ENCODE measurements around the gene FTSJ3. TPM values are rescaled to one million over a fixed set of nuclear protein-coding genes. Genes with fewer than 3 reads are reported as not detected.

FTSJ3 gene
- total and polyA plus RNA-seq, 2 of the 13 experiments (the other 11 are each of a cell fraction or from before 2014, with no cell fraction given): 26.0 to 64.2 TPM

DNA sequence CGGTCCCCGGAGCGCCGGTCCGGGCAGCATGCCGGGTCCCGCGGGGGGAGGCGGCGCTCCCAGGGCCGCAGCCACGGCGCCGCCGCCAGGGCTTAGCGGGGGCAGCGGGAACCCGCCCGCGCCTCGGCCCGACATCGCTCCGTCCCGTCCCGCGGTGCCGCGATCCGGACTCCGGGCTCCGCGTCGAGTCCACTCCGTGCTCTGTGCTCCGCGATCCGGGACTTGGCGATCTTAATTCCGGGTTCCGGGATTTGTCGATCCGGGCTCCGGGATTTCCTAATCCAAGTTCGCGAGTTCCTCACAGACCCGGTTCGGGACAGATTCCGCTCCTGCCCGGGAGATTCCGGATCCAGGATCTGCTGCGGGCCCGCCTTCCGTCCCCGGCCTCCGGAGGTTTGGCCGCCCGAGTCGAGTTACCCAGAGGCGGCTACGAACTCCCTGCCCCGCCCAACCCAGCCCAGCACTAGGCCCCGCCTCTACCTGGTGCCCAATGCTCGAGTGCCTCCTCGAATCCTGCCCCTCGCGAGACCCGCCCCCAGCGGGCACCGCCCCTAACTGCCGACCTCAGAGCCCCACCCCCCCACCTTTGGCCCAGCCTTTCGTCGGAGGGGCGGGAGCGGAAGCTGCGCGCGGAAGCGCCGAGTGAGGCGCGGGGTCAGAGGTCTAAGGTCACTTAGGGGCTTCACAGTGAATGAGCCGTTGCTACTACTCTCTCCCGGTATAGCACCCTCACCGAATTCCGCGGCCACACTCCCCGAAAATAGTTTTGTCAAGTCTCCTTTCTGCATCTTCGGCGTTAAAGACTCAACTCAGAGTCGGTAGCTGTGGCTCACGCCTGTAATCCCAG lies 15.3 kb upstream of the FTSJ3 start, which contains the start of gene SMARCD2 (continued):
- TF ChIP-seq HINFP (CRISPR knock-in tag; IDR thresholded peaks at IDR 0.05; ENCODE audit: low read depth) (peak; percentile 77), ESRRA (CRISPR knock-in tag; IDR thresholded peaks at IDR 0.05; ENCODE audit: low read depth) (peak; percentile 80), SNAPC4 (CRISPR knock-in tag; IDR thresholded peaks at IDR 0.05) (peak; percentile 96), ZNF101 (CRISPR knock-in tag; IDR thresholded peaks at IDR 0.05; ENCODE audit: borderline replicate concordance, low read depth) (no peak), IRX3 (CRISPR knock-in tag; IDR thresholded peaks at IDR 0.05; ENCODE audit: borderline replicate concordance, low read depth) (peak; percentile 98), ISX (CRISPR knock-in tag; conservative IDR thresholded peaks at IDR 0.05) (no peak), MTA1 (CRISPR knock-in tag; IDR thresholded peaks at IDR 0.05; ENCODE audit: borderline replicate concordance) (peak; percentile 63; the same call in 1 of the 2 replicates), ZNF256 (CRISPR knock-in tag; conservative IDR thresholded peaks at IDR 0.05) (peak; percentile 83), SP4 (CRISPR knock-in tag; IDR thresholded peaks at IDR 0.05) (peak; percentile 97), ZNF124 (CRISPR knock-in tag; IDR thresholded peaks at IDR 0.05) (peak; percentile 95), LCORL (IDR thresholded peaks at IDR 0.05) (no peak), LCORL (CRISPR knock-in tag; IDR thresholded peaks at IDR 0.05) (peak; percentile 90), ZNF431 (CRISPR knock-in tag; IDR thresholded peaks at IDR 0.05; ENCODE audit: borderline replicate concordance, low read depth) (peak; percentile 98), ZNF33B (CRISPR knock-in tag; IDR thresholded peaks at IDR 0.05) (no peak; the same call in 1 of the 2 replicates), ZNF619 (CRISPR knock-in tag; IDR thresholded peaks at IDR 0.05) (0 out of 2 replicates have a peak, but pooled peaks have one; percentile 72), RARG (CRISPR knock-in tag; IDR thresholded peaks at IDR 0.05; ENCODE audit: low read depth) (no peak), ZNF30 (CRISPR knock-in tag; IDR thresholded peaks at IDR 0.05) (no peak), CENPT (CRISPR knock-in tag; IDR thresholded peaks at IDR 0.05; ENCODE audit: low read depth) (0 out of 2 replicates have a peak, but pooled peaks have one; percentile 40), ARNTL (CRISPR knock-in tag; IDR thresholded peaks at IDR 0.05) (peak; percentile 40; the same call in 1 of the 2 replicates), ZBTB1 (CRISPR knock-in tag; IDR thresholded peaks at IDR 0.05; ENCODE audit: borderline replicate concordance) (peak; percentile 89; the same call in 1 of the 2 replicates)
- TF ChIP-seq, protein P1, sequence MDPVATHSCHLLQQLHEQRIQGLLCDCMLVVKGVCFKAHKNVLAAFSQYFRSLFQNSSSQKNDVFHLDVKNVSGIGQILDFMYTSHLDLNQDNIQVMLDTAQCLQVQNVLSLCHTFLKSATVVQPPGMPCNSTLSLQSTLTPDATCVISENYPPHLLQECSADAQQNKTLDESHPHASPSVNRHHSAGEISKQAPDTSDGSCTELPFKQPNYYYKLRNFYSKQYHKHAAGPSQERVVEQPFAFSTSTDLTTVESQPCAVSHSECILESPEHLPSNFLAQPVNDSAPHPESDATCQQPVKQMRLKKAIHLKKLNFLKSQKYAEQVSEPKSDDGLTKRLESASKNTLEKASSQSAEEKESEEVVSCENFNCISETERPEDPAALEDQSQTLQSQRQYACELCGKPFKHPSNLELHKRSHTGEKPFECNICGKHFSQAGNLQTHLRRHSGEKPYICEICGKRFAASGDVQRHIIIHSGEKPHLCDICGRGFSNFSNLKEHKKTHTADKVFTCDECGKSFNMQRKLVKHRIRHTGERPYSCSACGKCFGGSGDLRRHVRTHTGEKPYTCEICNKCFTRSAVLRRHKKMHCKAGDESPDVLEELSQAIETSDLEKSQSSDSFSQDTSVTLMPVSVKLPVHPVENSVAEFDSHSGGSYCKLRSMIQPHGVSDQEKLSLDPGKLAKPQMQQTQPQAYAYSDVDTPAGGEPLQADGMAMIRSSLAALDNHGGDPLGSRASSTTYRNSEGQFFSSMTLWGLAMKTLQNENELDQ (CRISPR knock-in tag; IDR thresholded peaks at IDR 0.05; ENCODE audit: borderline replicate concordance): peak; percentile 73; the same call in 1 of the 2 replicates

Measured in HepG2 (cell line).